GM21737 (cell line): ENCODE results near the gene WDR31.
"Not testable (repeated sequence)": the region's sequence is repeated elsewhere in the genome, so short reads cannot be mapped to it uniquely, and the experiment has no call there.

Source experiments
- ATAC-seq: cut with Tn5 transposase; IDR thresholded peaks from one replicate; pipeline ENCODE4 v1.9.1; 2021; ENCODE audit warnings: mild to moderate bottlenecking, moderate library complexity; ENCODE audit not compliant: unreplicated experiment

The WDR31 gene

DNA sequence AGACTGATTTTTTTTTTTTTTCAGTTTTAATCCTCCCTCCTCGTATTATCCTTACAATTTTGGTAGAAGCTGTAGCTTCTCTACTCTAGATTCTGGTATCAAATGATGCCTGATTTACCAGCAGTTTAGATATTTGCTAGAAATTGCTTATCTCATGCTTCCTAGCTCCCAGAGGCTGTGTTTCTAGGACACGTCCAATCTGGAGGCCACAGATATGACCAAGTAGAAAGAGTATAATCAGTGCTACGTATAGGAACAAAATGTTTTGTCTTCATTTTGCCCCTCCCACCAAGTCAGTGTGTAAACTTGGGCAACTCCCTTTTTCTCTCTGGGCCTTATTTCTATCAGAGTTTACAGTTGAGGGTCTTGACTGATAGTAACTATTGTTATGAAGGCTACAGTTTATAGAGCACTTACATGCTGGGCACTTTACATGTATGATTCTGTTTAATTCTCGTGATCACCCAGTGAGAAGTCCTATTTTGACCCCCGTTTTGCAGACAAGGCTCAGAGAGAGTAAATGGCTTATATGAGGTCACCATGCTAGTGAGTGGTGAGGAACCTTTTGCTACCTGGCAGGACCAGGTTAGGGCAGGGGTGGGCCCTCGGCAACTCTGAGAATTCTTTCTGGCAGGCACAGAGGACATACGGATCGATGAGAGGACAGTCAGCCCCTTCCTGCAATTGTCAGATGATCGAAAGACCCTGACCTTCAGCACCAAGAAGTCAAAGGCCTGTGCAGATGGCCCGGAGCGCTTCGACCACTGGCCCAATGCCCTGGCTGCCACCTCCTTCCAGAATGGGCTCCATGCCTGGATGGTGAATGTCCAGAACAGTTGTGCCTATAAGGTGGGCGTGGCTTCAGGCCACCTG is 29.1 kb upstream of the WDR31 start:
- no peak for ATAC-seq

DNA sequence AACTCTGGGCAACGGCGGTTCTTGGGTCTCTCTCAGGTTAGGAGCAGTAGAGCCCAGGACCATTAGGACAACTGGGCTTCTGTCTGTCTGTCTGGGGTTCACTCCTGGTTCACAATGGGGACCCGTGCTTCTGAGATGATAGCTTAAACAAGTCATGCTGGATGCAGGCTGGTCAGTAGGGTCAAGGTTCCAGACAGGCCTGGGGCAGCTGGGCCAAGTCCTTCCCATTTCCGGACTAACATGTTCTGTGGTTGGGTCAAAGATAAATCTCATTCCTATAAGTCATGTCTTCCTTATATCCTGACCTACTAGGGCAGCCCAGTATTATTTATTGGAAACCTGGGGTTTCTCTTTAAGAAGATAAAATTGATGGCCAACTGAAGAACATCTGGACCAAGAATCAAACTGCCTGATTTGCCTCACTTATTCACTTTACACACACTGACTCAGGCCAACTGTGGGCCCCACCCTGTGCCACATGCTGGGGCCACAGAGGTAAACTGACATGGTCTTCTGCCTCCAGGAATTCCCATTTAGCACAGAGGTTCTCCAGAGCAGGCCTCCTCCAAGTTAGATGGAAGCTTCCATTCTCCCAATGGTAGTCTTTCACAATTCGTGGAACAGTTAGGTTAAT is 28.4 kb upstream of the WDR31 start:
- no peak for ATAC-seq

DNA sequence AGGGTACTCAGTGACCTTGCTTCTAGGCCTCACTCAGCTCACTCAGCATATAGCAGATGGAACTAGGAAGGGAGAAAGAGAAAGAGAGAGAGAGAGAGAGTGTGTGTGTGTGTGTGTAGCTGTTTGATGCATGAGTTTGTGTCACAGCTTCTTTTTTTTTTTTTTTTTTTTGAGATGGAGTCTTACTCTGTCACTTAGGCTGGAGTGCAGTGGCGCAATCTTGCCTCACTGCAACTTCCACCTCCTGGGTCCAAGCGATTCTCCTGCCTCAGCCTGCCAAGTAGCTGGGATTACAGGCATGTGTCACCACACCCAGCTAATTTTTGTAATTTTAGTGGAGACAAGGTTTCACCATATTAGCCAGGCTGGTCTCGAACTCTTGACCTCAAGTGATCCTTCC is 25.6 kb upstream of the WDR31 start:
- not testable (repeated sequence) for ATAC-seq

DNA sequence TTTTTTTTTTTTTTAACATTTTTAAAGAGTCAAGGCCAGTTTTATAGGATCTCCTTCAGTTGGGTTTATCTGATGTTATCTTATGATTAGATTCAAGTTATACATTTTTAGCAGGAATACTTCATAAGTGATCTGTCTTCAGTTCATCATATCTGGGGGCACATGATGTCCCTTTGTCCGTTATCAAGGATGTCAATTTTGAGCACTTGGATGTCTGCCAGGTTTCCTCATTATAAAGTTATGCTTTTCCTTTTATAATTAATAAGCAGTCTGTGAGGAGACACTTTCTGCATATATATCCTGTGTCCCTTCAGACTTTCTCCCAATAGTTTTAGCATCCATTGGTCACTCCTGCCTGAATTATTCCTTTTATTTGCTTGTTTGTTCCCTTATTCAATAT is 24.9 kb upstream of the WDR31 start:
- no peak for ATAC-seq

DNA sequence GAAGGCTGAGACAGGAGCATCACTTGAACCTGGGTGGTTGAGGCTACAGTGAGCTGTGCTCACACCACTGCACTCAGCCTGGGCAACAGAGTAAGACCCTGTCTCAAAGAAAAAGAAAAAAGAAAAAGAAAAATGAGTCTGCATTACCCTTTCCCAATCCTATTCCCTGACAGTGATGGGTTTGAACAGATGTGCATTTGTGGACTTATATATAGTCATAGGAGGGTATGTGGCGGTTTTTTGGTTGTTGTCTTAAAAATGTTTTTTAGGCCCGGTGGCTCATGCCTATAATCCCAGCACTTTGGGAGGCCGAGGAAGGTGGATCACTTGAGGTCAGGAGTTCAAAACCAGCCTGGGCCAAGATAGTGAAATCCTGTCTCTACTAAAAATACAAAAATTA is 23.3 kb upstream of the WDR31 start:
- no peak for ATAC-seq

DNA sequence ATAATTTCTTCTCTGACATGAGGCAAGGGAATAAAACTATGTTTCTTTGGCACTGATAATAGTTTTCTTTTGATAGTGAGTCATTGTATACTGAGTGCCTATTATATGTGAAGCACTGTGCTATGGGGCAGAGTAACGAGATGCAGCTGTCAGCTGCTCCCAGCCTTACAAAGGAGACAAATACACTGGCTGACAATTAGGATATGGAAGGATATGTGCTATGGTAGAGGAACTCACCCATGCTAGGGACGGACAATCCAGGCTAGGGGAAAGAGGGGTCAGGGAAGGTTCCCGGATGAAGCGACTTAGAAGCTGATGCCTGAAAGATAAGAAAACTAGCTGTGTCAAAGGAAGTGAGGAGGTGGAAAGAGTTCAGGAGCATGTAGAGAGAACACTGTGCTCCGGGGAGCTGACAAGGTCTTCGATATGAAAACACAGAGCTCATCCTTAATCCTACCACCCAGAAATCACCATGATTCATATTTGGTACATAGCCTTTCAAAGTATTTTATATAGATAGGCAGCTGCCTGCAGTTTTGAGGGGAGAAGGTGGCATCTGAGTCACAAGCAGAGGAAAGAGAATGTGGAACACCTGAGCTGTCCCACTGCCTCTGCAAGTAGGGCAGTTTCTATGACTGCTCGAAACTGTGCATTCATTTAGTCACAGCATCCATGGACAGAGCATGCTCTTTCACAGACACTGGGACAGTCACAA is 21.4 kb upstream of the WDR31 start:
- no peak for ATAC-seq

DNA sequence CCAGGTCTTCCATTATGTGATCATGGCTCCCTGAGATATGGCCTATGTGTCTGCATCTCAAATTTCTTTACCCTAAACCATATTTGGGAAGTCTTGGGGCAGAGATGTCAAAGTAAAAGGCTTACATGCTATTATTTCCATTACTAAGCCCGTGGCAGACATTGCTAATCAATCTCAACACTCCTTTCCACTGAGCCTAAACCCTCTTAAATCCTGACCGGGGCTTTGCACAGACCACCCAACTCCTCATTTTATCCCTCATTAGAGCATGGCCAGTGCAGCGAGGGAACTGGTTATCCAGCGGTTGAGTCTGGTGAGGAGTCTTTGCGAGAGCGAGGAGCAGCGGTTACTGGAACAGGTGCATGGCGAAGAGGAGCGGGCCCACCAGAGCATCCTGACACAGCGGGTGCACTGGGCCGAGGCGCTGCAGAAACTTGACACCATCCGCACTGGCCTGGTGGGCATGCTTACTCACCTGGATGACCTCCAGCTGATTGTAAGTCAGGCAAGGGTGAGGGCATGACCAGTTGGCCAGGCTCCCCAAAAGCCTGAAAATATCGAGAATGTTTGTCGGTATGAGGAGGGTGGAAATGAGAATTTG is 20.3 kb upstream of the WDR31 start:
- ATAC-seq, result no peak

DNA sequence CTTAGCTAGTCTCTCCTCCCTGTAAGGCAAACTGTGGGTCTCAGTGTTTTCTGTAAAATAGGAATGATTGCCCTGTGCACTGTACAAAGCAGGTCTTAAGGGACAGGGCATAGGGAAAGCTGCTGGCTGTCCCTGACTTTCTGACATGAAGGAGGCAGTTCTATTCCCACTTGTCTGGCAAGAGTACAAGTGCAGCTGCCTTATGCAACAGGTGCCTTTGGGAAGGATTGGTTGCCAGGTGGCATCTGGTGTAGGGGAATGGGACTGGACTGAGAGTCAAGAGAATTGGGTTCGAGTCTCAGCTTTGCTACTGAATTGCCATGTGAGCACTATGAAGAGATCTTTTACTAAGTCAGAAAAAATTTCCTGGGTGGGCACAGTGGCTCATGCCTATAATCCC is 19.3 kb upstream of the WDR31 start:
- no peak for ATAC-seq

DNA sequence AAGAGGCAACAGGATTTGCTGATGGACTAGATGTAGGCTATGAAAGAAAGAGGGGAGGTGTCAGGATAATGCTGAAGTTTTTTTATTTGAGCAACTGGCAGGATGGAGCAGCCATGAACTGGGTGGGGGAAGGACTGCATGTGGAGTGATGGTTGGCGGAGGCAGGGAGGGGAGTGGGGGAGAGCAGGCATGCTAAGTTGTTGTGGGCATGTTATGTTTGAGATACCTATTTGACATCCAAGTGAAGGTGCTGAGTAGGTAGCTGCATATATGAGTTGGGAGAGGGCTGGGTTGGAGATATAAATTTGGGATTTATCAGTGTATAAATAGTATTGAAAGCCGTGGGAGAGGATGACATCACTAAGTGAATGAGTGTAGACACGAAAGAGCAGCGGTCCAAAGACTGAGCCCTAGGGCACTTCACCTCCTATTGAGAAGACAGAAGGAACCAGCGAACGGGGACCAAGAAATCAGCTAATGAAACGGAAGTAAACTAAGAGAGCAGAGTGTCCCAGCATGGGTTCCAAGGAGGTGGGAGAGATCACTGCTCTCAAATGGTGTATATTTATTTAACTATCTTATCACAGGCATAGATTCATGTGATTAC is 16.7 kb upstream of the WDR31 start:
- no peak for ATAC-seq

DNA sequence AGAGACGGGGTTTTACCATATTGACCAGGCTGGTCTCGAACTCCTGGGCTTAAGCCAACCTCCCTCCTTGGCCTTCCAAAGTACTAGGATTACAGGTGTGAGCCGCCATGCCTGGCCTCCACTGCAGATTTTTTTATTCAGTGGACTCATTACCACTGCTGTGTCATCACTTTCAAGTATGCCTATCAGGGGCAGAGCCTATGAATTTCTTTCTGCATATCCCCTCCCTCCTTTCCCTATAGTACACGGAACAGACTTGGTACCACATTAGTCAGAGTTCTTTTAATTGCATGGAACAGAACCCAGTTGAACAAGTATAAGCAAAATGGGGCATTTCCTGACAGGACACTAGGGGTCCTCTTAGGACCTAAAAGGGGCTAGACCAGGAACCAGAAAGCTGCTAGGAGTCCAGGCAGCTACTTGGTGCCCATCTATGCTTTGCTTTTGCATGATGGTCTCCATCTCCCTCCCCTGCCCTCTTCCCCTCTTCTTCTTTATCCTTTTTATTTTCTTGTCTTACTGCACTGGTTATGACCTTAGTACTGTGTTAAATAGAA is 15.0 kb upstream of the WDR31 start:
- no peak for ATAC-seq

DNA sequence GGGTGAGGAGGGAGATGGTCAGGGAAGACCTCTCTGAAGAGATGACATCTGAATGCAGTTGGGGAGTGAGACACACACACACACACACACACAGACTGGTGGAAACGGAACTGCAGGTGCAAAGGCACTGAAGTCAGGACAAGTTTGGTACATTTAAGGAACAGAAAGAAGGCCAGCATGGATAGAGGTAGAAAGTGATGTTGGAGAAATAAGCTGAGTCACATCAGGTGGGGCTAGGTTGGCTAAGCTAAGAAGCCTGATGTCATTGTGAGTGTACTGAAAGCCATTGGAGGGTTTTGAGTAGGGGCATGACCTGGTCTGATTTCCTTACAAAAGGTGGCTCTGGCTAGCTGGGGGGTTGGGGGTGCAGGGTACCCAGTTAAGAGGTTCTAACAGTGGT is 12.3 kb upstream of the WDR31 start:
- no peak for ATAC-seq

DNA sequence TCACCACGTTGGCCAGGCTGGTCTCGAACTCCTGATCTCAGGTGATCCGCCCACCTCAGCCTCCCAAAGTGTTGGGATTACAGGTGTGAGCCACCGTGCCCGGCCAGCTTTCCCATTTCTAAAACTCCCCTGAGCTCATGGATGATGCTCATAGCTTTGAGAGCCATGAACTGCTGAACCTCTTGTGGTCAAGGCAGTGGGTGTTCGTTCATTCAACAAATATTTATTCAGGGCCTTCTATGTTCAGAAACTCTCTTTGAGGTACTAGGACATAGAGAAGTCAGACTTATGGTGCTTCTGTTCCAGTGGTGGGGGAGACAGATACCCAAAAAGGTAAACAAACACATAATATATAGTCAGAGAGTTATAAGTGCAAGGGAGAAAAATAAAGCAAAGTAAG is 11.9 kb upstream of the WDR31 start:
- no peak for ATAC-seq

DNA sequence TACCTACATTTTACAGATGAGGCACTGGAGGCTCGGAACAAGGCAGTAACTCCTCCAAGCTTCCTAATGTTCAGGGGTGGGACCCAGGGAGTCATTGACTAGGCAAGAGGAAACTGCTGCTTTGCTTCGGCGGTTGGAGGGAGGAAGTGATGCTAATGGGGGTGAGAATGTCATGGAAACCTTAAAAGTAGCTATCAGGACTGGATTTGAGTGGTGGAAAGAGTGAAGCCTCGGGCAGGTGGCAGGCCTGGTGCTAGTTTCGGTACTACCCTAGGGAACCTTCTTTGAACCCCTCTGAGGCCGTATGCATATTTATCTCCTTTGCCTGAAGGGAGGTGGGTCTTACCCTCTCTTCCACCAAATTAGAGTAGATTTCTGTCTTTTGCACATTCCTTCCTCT is 10.9 kb upstream of the WDR31 start:
- no peak for ATAC-seq

DNA sequence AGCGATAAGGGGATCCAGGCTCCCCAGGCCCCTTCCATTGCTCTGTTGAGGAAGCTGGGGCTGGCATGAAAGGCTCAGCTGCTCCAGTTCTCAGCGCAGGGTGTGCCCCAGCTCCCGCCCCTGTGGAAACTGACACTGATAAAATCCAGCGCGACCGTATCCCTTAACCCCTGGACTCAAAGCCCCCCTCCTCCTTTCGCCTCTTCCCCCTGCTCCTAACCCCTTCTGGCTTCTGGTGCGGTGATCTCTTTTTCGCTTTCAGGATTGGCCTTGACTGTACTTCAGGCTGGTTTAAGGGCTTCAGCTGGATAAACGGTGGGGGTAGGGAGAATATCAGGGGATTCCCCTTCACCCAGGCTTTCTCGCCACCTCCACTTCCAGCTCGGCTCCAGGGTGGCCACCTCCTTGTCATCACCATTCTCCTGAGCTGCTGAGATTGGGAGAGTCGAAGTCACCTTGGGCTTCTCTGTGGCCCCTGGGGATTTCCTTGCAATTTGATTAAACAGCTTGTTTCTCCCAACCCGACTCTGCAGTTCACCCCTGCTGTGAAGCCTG is 10.1 kb upstream of the WDR31 start:
- no peak for ATAC-seq

DNA sequence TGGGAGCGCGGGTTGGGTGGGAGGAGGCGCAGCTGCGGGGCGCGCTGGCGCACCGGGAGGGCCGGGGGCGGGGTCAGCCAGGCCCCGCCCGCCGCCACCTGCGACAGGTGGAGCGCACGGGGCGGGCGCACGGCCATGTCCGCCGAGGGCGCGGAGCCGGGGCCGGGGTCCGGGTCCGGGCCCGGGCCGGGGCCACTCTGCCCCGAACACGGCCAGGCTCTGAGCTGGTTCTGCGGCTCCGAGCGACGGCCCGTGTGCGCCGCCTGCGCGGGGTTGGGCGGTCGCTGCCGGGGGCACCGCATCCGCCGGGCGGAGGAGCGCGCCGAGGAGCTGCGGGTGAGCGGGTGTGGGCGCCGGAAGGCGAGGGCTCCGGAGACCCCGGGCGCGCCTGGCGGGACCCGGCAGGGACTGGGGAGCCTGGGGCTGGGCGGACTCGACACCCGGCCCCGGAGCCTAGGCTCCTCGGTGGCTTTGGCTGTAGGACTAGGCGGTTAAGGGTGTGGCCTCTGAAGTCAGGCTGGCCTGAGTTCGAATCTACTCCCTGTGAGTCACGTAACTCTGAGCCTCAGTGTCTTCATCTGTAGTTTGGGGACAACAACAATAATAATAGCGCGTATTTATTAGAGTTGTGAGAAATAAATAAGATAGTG is 9.5 kb upstream of the WDR31 start, which contains the start of gene BSPRY:
BSPRY (plus strand) TSS at position 97 of the 650 bp plus-strand sequence; CDS start at position 136, 39 bp downstream.
- ATAC-seq, result no peak

DNA sequence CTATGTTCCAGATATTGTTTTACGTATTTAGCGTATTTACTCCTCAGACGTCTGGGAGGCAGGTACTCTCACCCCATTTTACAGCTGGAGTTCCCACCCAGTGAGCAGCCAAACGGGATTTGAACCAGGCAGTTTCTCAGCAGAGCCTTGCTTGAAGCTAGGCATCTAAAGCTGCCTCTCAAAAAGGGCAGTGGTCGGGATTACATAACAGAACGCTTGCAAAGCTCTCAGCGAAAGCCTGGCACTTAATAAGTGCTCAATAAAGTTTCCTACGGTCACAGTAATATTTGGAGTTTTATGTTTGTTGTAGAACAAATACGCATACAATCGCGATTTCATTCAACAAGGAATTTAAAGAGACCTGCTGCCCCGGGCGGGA is 9.0 kb upstream of the WDR31 start:
- ATAC-seq, result no peak

DNA sequence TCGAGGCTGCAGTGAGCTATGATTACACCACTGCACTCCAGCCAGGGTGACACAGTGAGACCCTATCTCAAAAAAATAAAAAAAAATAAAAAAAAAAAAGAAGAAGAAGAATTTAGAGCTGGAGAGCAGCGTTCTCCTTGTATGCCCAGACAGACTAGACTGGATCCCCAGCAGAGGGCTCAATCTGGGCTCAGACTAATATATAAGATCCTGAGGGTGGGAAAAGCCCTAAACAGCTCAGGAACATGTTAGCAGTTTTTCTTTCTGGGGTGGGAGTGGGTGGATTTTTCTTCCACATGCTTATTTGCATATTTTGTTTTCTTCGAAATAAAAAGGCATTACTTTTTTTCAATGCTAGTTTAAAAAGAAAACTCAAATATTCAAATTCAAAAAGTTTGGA is 8.4 kb upstream of the WDR31 start:
- ATAC-seq, result no peak

DNA sequence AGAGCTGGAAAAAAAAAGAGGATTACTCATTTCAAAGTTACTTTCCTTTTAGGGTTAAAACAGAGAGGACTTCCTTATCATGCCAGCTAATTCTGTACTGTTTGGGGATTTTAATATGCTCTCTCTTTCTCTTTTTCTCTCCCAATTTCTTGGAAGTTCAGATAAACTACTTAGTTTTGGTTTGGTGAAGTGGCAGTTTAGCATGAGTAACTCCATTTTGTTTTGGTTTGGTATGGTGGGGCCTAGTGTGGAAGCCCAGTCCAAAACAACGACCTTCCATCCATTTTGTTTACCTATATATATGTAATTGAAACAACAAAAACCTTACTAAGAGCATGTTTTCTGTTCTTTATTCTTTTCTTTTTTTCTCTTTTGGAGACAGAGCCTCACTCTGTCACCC is 5.6 kb upstream of the WDR31 start:
- no peak for ATAC-seq

DNA sequence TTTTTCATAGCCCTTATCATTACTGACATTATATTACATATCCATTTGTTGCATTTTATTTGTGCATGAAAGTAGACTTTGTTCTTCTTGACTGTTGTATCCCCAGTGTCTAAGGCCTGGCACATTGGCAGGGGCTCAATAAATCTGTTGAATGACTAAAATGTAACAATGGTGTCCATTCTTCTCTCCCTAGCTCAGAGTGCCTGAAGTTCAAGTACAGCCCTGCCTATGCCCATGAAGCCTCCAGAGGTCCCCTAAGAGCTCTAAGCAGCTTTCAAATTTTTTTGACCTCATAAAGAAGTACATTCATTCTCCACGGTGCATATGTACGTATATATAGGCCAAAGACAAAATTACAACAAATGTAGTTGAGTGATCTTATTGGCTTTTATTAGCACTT is 5.1 kb upstream of the WDR31 start:
- ATAC-seq, result no peak

DNA sequence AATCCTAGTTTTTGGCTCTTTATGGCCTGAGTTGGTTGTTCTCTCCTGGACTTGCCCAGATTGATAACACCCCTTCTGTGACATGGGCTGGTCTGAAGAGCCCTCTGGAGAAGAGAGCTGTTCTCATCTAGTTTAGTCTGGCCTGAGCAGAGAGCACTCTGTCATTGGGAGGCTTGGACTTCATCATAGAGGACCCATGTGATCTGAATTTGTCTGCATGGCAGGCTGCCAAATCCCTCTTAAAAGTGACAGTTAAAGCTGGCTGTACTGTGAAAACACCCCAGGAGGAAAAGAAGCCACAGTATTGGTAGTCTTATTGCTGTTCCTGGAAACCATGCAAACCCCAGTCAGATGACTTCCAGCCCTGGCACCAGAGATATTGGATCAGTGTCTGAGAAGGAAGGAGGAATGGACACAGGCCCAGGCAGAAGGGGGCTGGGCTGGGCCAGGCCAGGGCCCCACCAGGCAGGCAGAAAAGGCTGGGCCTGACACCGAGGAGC is 3.7 kb upstream of the WDR31 start:
- ATAC-seq, result no peak
